A673 (cell line): Measurements from ENCODE around the gene TTLL1. TPM values are rescaled to one million over a fixed set of nuclear protein-coding genes. Genes with fewer than 3 reads are reported as not detected.

Experiments
- BruUV-seq: library from RNA; stranded (reverse); fragments of 400-500 nt; replicated peaks from 2 replicates; lab custom pipeline; 2021; lab: Mats Ljungman, UMichigan
- CTCF ChIA-PET: fragments of 300-600 bp; sonication (Branson Sonifier 250); formaldehyde crosslinking; loops from one replicate; lab custom pipeline; 2022; ENCODE audit warnings: antibody characterized with exemption; lab: Charles Lee
- POLR2A ChIA-PET: fragments of 300-600 bp; sonication (Branson Sonifier 250); formaldehyde crosslinking; loops from one replicate; lab custom pipeline; 2022; ENCODE audit warnings: antibody characterized with exemption; ENCODE audit not compliant: low non-redundant PET; lab: Charles Lee
- DNase-seq: peaks from one replicate; pipeline ENCODE4 v3.0.0-alpha.2; 2015; ENCODE audit warnings: low spot score
- H3K27ac ChIP-seq: fragments of 200-600 bp; sonication (generic); 2 replicates; pipeline ENCODE4 v1.5.1; 2016; ENCODE audit warnings: mixed run types, low read depth, mild to moderate bottlenecking, mixed read lengths, antibody characterized with exemption, low read length; ENCODE audit not compliant: poor library complexity, severe bottlenecking
- H3K27me3 ChIP-seq: fragments of 200-600 bp; sonication (generic); replicated peaks from 2 replicates; pipeline ENCODE4 v1.6.1; 2017; ENCODE audit warnings: mixed run types, low read depth, mild to moderate bottlenecking, mixed read lengths, antibody characterized with exemption, low read length; ENCODE audit not compliant: insufficient read depth, poor library complexity
- H3K36me3 ChIP-seq: fragments of 200-600 bp; sonication (generic); 2 replicates; pipeline ENCODE4 v1.6.1; 2016; ENCODE audit warnings: mixed run types, mild to moderate bottlenecking, mixed read lengths, antibody characterized with exemption, low read length; ENCODE audit not compliant: insufficient read depth, poor library complexity, severe bottlenecking
- H3K4me1 ChIP-seq: fragments of 200-600 bp; sonication (generic); 2 replicates; pipeline ENCODE4 v1.6.1; 2017; ENCODE audit warnings: mixed run types, mild to moderate bottlenecking, mixed read lengths, antibody characterized with exemption, low read length; ENCODE audit not compliant: insufficient read depth, poor library complexity, severe bottlenecking
- H3K4me3 ChIP-seq: fragments of 200-600 bp; sonication (generic); 2 replicates; pipeline ENCODE4 v1.5.1; 2016; ENCODE audit warnings: low read depth, mixed run types, mild to moderate bottlenecking, mixed read lengths, low read length; ENCODE audit not compliant: poor library complexity, severe bottlenecking
- H3K9me3 ChIP-seq: fragments of 200-600 bp; sonication (generic); 2 replicates; pipeline ENCODE4 v1.6.1; 2016; ENCODE audit warnings: mixed run types, low read depth, mild to moderate bottlenecking, mixed read lengths, antibody characterized with exemption, low read length; ENCODE audit not compliant: poor library complexity, severe bottlenecking
- EZH2 ChIP-seq: fragments of 200-600 bp; sonication (generic); IDR thresholded peaks from 2 replicates; pipeline ENCODE4 v1.6.1; 2017; ENCODE audit warnings: borderline replicate concordance, low read depth, mild to moderate bottlenecking, mixed read lengths, antibody characterized with exemption, low read length; ENCODE audit not compliant: poor library complexity, severe bottlenecking
- intact Hi-C: fragments of 100-400 bp; cut with micrococcal nuclease; formaldehyde crosslinking; loops from one replicate; pipeline ENCODE4 v1.10.0; 2022; ENCODE audit not compliant: unreplicated experiment
- total RNA-seq: library from RNA; stranded (reverse); gene quantifications from 2 replicates; pipeline ENCODE4 v1.2.3, GENCODE V29; 2021
- TF ChIP-seq, protein P1 (sequence below): fragments of 300-800, 200-600 bp; sonication (generic); conservative IDR thresholded peaks from 2 replicates; pipeline ENCODE4 v1.5.1; 2017; ENCODE audit warnings: low read depth, mild to moderate bottlenecking, antibody characterized with exemption, low read length, moderate library complexity, mixed read lengths

The TTLL1 gene
- total RNA-seq, 1 experiment from 2014 or later, result 6.4 TPM

DNA sequence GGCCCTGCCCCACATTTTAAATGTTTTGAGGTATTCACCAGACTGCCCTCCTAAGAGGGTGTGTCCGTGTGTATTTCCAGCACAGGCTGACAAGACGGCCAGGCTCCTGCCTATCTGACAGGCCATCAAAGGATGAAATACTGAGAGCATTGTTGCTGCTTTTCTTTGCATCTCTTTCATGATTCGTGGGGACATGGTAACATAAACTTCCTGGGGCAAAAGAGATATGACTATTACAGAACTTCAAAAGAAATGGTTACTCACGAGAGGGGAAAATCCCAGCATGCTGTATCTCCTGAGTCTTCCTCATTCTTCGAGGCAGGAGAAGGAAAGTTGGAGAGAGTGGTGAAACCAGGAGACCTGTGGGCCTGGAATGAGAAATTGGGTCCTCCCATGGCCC is 11.0 kb upstream of the TTLL1 start:
- BruUV-seq, result no TSS peak
- Histone ChIP-seq H3K4me1 (no peaks in the 10 kb centered on the region), H3K36me3 (no peaks in the 10 kb centered on the region), H3K27ac (no peak overlapping the region), H3K27me3 (no peaks in the 10 kb centered on the region), H3K4me3 (no peak overlapping the region), H3K9me3 (peaks cover 10% of the 10 kb centered on the region)
- CTCF ChIA-PET, result no interaction called here
- no peak for DNase-seq
- intact Hi-C loops, result no loop called here
- POLR2A ChIA-PET, result no interaction called here
- no peak for TF ChIP-seq EZH2
- TF ChIP-seq, protein P1, sequence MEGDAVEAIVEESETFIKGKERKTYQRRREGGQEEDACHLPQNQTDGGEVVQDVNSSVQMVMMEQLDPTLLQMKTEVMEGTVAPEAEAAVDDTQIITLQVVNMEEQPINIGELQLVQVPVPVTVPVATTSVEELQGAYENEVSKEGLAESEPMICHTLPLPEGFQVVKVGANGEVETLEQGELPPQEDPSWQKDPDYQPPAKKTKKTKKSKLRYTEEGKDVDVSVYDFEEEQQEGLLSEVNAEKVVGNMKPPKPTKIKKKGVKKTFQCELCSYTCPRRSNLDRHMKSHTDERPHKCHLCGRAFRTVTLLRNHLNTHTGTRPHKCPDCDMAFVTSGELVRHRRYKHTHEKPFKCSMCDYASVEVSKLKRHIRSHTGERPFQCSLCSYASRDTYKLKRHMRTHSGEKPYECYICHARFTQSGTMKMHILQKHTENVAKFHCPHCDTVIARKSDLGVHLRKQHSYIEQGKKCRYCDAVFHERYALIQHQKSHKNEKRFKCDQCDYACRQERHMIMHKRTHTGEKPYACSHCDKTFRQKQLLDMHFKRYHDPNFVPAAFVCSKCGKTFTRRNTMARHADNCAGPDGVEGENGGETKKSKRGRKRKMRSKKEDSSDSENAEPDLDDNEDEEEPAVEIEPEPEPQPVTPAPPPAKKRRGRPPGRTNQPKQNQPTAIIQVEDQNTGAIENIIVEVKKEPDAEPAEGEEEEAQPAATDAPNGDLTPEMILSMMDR, result no peak

DNA sequence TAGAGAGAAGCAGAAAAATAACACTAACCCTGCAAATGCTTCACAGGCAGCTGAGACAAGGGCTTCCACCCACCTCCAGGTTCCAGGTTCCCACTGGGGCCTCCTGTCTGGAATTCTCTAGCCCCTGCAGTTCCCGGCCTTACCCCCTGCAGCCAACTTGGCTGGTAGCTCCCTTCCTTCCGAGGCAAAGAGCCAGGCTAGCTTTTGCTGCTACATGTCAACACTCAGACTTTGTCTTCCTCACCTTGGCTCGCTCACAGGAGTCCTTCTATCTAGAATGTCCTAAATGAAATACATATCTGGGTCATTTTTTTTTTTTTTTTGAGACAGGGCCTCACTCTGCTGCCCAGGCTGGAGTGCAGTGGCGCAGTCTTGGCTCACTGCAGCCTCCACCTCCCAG is 9.9 kb upstream of the TTLL1 start:
- H3K9me3 ChIP-seq, result peaks cover 10% of the 10 kb centered on the region
- intact Hi-C loops, result no loop called here
- CTCF ChIA-PET, result interaction anchor here (1.2 kb wide), 1 partner anchor 9 kb away, joined by 3 read pairs; no protein-coding TSS in a partner anchor
- no TSS peak for BruUV-seq
- DNase-seq, result no peak
- TF ChIP-seq EZH2, result no peak
- TF ChIP-seq, protein P1, result no peak
- H3K4me1 ChIP-seq, result no peaks in the 10 kb centered on the region
- no peaks in the 10 kb centered on the region for H3K27me3 ChIP-seq
- no peaks in the 10 kb centered on the region for H3K36me3 ChIP-seq
- no peak overlapping the region for H3K4me3 ChIP-seq
- H3K27ac ChIP-seq, result no peak overlapping the region
- POLR2A ChIA-PET, result interaction anchor here (0.7 kb wide), 1 partner anchor 386 kb away, joined by 8 read pairs; no protein-coding TSS in a partner anchor

DNA sequence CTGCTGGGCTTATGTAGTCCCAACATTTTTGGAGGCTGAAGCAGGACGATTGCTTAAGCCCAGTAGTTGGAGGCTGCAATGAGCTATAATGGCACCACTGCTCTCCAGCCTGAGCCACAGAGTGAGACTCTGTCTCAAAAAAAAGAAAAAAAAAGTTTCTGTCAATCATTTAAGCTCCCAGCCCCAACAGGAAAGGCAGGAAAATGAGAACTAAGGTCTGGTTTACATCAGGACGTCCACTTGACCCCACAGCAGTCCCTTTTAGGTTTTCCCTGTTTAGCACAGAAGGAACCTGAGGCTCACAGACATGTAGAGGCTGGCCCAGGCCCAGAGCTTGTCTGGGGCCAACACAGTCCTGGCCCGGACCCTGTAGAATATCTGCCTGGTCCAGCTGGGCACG is 9.2 kb upstream of the TTLL1 start:
- H3K4me1 ChIP-seq, result no peaks in the 10 kb centered on the region
- intact Hi-C loops, result no loop called here
- H3K4me3 ChIP-seq, result no peak overlapping the region
- no peaks in the 10 kb centered on the region for H3K27me3 ChIP-seq
- POLR2A ChIA-PET, result no interaction called here
- no peaks in the 10 kb centered on the region for H3K36me3 ChIP-seq
- no TSS peak for BruUV-seq
- TF ChIP-seq EZH2, result no peak
- TF ChIP-seq, protein P1, result no peak
- no peak for DNase-seq
- CTCF ChIA-PET, result interaction anchor here (1.2 kb wide), 1 partner anchor 8 kb away, joined by 3 read pairs; no protein-coding TSS in a partner anchor
- H3K27ac ChIP-seq, result no peak overlapping the region
- H3K9me3 ChIP-seq, result peaks cover 10% of the 10 kb centered on the region
